Activated CD8-positive, alpha-beta memory T cell treated with anti-CD3 and anti-CD28 coated beads, Interleukin-2, amount 50 U/mL, for 4 hours (primary cell): ENCODE measurements around the gene SLC25A18.
"Not testable (repeated sequence)": the region's sequence is repeated elsewhere in the genome, so short reads cannot be mapped to it uniquely, and the experiment has no call there.

Experiments used
- DNase-seq: peaks from one replicate; pipeline ENCODE4 v3.0.0-alpha.2; 2020

Gene SLC25A18

GRCh38 chr22:17612057-17612456 lies 48.8 kb downstream of the SLC25A18 start:
- no peak for DNase-seq

- no peak for DNase-seq
These were observed 50.0 kb downstream of the SLC25A18 start for GRCh38 chr22:17613280-17613679.

- no peak for DNase-seq
These were observed 64.7 kb downstream of the SLC25A18 start for GRCh38 chr22:17627961-17628405.

- DNase-seq = peak; percentile 92
These were observed 65.3 kb downstream of the SLC25A18 start, which contains the start of gene ATP6V1E1 for GRCh38 chr22:17628406-17629172. Gene ATP6V1E1, minus strand, starts transcription at chr22:17628749. Its CDS starts 114 bp downstream, at chr22:17628635.

GRCh38 chr22:17629173-17629489 lies 65.8 kb downstream of the SLC25A18 start:
- DNase-seq = no peak

GRCh38 chr22:17629641-17630040 lies 66.3 kb downstream of the SLC25A18 start:
- no peak for DNase-seq

GRCh38 chr22:17631076-17631565 lies 67.8 kb downstream of the SLC25A18 start:
- no peak for DNase-seq

- no peak for DNase-seq
These were observed 70.1 kb downstream of the SLC25A18 start for GRCh38 chr22:17633217-17633997.

GRCh38 chr22:17633998-17634323 lies 70.7 kb downstream of the SLC25A18 start:
- no peak for DNase-seq

GRCh38 chr22:17634696-17635095 lies 71.4 kb downstream of the SLC25A18 start:
- no peak for DNase-seq

- DNase-seq = not testable (repeated sequence)
These were observed 73.6 kb downstream of the SLC25A18 start for GRCh38 chr22:17636850-17637249.

- no peak for DNase-seq
These were observed 74.3 kb downstream of the SLC25A18 start for GRCh38 chr22:17637490-17638181.

- no peak for DNase-seq
These were observed 74.8 kb downstream of the SLC25A18 start for GRCh38 chr22:17638182-17638431.

GRCh38 chr22:17638432-17639246 lies 75.3 kb downstream of the SLC25A18 start, which contains the start of gene BCL2L13:
Gene BCL2L13, plus strand, starts transcription at chr22:17638757. Its CDS starts 16,955 bp downstream, at chr22:17655712.
- DNase-seq = peak; percentile 87

GRCh38 chr22:17639247-17639741 lies 76.0 kb downstream of the SLC25A18 start:
- DNase-seq = no peak
